Midbrain (tissue), 1 donor: ENCODE measurements around the gene POLA1.

Experiments used
- DNase-seq: peaks from one replicate; lab custom pipeline; 2025; lab: John Stamatoyannopoulos, UW

POLA1 gene

DNA sequence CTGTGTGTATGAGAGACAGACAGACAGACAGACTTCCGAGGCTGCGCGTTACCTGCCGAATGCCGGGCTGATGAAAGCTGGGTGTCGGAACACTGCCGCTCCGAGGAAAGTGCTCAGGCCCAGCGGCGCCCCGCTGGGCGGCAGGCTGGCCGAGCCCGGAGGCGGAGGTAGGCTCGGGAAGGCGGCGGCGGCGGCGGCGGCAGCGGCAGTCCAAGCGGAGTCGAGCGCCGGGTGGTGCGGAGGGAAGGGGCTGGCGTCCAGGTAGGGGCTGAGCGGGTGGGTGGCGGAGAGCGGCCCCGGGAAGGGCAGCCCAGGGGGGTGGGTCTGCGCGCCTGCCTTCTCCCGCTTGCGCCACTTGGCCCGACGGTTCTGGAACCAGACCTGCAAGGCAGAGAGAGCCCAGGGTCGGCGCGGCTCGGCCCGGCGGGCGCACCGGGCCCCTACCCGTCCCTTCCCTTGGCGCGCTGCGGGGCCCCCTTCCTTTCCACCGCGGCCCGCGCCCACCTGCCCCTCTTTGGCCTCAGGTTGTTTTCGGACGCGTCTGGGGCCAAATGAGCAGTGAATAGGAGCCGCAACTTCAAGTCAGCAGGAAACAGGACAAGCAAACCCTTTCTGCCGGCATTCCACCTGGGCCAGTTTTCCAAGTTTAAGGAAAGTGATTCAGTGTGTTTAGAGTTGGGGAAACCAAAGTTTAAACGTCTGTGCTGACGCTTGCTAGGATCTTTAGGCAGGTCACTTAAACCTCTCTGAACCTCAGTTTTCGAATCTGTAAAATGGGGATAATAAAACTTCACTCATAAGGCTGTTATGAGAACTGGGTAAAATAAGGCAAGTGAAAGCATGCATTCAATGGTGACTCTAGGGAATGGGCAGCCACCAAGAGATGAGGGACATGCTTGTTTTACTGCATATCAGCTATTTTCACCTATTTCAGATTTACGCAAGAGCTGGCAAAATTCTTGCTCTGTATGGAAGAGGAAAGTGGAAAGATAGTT lies 313.6 kb downstream of the POLA1 start:
- DNase-seq, result no peak

DNA sequence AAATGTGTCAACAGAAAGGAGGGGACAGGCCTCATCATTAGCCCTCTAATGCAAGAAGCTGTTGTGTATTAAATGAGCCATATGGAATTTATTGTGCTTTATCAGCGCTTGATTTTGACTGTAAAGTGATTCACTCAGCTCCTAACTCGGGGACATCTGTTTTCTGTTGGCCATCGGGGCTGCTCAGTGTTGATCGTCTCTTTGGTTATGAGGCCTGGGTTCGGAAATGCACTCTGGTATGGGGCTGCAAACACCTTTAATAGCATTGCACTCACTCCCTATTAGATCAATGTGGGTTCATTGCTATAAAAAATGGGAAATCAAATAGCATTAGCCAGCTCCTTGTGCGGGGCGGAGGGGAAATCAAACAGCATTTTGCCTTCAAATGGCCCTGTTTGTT lies 315.7 kb downstream of the POLA1 start:
- DNase-seq, result no peak

DNA sequence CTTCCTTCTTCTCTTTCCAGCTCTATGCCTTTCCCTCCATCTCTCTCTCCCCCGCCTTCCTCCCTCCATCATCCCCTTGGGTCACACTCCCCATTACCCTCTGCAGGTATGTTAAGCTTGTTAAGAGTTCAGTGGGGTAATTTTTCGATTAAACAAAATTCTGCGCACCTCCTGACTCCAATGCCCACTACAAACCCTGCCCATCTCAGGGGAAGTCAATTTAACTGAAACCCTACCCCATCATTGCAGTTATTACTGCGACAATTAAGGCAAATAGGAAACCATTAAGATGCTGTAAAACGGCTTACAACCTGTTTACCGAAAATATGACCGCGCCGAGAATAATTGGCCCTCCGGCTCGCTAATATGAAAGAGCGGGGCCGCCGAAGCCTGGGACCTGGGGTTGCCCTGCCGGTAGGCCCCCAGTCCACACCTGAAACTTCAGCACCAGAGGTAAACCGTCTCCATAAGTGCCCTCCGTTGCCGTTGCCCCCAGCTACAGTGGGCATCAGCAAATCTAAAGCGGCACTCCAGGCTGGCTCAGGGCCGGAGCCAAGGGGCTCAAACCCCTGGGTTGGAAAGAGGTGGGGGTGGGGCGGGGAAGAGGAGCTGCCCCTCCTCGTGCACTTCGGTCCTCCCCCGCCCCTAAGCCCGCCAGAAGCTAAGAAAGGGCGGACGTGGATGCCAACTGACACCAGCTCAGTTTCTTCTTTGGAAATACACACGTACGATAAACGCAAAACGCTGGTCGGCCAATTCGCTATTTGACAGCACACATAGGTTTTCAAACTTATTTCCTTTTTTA lies 317.3 kb downstream of the POLA1 start:
- no peak for DNase-seq

DNA sequence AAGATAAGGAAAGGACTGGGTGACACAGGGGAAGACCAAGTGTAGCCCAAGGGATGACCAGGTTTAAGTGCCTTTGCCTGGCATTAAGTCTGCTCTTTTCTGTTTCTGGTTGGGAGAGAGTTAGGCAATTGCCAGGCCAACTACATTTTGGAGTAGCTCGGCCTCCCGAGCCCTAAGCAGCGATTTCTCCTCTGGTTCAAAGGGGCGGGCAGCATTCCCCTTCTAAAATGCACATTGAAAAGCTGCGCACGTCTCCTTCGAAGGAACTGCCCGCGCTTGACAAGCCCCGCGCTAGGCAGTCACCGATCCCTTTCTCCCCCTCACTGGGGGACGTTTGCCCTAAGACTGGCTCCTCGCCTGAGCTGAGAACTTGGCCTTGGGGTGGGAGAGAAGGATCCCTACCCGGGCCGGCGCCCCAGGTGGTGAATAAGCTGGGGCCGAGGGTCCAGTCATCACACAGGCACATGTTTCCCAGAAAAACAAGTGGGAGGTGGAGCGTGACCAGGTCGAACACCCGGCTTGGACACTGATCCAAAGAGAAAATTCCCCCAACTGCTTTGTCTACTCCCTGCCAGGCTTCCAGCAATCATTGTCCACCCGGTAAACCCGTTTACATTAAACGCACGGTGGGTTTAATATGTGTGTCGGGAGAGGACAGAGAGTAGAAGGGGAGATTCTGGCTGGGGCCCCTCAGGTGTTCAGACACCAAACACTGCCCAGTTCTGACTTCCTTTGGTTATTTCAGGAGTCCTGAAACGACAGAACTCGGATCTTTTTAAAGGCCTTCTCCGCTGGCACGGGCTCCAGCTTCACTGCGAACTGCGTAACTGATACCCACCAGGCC lies 318.1 kb downstream of the POLA1 start:
- no peak for DNase-seq

DNA sequence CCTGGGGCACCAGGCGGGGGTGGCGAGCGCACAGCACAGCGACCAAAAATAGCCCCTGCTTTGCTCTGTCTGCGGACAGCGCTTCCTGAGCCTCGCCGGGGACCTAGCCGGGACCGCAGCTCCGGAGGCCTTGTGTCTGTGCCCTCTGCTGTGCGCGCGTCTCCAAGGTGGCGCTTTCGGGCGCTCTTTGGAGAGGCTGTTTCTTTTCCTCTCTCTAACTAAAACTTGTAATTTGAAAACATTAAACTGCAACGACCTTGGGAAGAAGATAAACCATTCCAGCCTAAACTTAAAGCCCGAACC lies 318.7 kb downstream of the POLA1 start:
- no peak for DNase-seq

DNA sequence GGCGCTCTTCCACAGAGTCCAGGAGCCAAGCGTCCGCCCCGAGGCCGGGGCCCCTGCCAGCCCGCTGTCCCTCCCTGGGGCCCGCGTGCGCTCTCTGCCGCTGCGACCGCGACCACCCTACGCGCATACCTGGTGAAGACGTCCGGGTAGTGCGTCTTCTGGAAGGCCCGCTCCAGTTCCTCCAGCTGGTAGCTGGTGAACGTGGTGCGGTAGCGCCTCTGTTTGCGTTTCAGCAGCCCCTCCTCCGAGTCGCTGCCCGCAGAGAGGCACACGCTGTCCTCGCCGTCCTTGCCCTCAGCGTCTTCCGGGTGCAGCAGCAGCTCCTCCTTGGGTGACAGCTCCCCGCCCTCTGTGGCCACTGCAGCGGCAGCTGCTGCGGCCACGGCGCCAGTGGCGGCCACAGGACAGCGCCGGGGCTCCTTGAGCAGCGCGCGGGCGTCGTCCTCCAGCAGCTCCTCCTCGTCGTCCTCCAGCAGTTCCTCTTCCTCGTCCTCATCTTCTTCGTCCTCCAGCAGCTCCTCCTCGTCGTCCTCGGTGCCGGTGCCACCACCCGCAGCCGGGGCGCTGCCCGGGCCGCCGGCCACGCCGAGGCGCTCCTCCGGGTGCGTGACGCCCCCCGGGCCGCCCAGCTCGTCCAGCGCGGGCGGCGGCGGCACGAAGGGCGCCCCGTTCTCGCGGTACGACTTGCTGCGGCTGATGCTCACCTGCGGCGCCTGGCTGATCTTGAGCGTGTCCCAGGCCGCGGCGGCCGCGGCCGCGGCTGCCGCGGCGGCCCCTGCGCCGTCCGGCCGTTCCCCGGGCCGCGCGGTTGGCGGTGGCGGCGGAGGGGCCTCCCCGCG lies 319.3 kb downstream of the POLA1 start:
- DNase-seq, result no peak

DNA sequence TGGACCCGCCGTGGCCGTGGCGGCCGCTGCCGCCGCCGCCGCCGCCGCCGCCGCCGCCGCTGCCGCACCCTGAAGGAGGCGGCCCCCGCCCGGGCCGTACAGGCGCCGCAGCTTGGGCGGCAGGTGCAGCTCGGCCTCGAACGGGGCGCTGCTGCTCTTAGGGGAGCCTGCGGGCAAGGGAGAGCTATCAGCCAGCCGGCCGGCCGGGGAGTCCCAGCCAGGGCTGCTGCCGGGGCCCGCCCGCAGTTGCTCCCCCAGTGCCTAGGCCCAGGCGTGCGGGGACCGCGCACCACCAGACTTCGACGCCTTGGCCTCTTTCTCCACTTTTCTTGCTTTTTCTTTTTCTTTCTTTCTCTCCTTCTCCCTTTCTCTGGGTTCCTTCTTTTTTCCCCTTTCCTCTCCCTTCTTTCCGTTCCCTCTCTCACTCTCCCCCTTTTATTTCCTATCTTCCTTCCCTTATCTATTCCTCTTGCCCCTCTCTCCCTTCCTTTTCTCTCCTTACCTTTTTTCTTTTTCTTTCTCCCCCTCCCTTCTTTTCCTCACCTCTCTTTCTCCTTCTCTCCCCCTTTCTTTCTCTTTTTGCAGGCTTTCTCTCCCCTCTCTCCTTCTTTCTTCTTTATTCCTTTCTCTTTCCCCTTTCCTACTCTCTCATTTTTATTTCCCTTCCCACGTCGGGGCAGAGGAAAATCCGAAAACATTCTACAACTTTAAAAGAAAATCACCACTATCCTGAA lies 320.1 kb downstream of the POLA1 start:
- no peak for DNase-seq

DNA sequence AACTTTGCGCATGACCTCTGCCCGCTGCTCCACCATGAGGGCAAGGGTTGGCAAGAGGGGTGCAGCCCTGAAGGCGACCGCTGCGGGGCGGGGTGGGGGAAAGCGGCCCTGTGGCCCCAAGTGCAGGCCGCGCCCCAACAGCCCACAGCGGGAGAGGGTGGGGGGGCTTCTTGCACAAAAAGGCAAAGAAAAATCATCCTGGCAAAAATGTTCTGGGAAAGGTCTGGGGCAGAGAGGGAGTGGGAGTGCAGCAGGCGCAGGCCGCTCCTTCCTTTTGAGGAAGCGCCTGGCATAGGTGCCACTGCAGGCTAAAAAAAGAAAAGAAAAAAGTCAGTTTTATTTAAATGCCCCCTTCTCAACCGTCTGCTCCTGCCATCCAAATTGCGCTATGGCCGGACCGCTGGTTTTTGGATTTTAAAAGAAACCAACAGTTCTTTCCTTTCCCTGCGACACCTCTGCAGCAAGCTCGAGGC lies 320.7 kb downstream of the POLA1 start:
- no peak for DNase-seq

DNA sequence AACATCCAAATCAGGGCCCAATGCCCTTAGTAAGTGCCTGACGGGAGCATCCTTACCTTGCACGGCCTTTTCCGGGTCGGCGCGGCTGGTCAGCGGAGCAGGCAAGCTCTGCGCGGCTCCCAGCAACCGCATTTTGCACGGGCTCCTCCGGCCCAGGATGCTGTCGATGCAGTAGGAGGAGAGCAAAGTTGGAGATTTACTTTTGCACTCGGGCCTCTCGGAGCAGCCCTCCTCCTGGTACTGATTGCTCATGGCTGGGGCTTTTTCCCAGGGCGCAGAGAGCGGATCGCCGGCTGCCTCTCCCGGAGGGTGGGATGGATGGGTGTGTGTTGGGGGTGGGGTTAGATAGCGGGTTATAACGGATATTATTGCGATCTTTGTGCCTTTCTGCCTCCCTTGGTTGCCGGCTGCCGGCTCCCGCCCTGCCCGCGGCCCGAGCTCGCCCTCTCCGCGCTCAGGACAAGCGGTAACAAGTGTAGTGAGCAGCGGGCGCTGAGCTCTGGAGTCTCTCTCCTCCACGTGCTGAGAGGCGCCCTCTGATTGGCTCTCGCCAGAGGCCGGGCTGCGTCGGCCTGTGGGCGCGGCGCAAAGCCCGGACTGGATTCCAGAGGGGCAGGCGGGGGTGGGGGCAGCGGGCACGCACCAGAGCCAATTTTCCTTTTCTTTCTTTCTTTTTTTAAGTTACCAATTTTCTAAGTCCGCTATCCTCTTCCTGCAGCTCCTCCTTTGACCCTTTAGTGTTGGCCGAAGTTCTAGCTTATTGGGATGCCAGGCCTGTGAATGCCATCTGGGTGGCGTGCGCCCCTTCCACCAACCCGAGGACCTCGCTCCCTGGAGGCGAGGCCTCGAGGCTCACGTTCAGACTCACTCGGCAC lies 322.0 kb downstream of the POLA1 start, which contains the start of gene ARX:
Gene ARX, minus strand, starts transcription at position 480 of the 875 bp plus-strand sequence. Its CDS starts 228 bp downstream, at position 252.
- peak; percentile 18 for DNase-seq

DNA sequence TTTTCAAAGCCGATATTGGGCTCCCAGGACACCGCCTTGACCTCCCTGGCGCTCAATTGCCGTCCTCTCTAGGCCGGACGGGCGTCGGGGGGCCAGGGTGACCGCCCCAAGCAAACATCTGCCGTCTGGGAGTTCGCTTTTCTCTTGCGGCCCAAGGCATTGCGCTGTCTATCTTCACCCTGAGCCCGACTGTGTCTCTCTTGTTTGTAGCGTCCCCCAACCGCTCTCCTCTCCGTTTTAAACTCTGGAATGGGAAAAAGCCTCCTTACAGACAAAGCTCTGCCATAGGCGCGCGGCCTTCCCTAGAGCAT lies 322.6 kb downstream of the POLA1 start:
- no peak for DNase-seq

DNA sequence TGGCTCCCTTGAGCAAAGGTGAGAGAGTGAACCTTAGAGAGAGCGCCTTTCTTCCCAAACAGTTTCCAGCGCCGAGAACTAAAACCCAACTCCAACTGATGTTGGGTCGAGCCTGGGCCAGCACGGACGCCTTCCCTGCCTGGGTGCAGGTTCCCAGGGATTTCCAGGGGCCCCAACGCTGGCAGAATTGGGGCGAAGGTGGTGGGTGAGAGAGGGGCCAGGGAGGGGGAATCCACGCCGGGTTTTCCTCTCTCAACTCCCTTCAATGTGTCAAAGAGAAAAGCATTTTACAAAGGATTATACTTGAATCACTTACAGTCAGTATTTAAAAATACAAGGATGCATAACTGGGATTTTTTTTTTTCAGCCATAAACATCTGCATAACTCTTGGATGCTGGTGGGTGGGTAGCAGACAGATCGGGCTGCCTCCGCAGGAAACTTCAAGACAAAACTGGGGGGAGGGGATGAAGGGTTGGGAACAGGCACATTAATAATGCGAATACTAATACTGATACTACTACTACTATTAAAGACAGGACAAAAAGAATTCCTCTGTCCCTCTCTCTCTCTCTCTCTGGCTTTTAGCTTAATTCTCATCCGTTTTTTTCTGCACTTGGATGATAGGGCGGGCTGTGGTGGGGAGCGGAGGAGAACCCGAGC lies 323.4 kb downstream of the POLA1 start:
- DNase-seq, result no peak

DNA sequence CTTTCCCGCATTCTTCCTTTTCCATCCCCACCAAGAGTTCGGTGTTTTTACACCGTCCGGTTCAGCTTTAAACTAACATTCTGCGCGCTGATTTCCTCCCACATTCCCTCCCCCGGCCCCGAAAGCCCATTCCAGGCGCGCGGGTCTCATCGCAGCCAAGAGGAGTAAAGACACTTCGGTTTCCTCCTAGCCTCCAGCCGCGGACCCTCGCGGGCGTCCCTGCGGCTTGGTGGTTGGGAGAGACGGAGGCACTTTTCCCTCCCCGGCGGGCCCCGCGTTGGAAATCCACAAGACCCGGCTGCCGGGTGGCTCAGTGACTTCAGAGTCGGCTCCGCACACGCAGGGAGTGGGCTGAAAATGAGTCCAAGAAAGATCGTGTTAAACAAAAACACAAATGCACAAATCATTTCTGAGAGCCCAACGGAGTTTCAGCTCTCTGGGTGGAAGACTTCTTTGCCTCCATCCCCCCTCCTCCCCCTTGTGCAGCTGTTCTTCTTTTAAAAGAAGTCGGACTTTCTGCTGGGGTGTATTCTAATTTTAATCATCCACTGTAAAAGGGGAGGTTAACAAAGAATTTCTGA lies 324.0 kb downstream of the POLA1 start:
- no peak for DNase-seq

DNA sequence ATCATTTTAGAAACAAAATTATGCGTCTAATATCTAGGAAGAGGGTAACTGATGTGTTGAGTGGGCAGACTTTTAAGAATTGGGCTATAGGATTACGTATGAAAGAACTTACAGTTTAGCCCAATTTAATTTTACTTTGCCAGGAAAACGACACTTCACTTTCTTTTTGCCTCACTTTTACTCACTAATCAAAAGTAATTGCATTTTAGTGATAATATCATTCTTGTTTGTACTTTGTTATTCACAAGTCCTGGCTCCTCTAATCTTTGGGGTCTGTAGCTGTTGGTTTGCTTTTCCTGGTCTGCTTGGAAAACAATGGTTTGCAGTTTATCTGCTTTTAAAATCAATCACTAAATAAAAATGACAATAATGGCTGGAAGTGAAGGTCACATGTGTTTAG lies 325.0 kb downstream of the POLA1 start:
- DNase-seq, result no peak

DNA sequence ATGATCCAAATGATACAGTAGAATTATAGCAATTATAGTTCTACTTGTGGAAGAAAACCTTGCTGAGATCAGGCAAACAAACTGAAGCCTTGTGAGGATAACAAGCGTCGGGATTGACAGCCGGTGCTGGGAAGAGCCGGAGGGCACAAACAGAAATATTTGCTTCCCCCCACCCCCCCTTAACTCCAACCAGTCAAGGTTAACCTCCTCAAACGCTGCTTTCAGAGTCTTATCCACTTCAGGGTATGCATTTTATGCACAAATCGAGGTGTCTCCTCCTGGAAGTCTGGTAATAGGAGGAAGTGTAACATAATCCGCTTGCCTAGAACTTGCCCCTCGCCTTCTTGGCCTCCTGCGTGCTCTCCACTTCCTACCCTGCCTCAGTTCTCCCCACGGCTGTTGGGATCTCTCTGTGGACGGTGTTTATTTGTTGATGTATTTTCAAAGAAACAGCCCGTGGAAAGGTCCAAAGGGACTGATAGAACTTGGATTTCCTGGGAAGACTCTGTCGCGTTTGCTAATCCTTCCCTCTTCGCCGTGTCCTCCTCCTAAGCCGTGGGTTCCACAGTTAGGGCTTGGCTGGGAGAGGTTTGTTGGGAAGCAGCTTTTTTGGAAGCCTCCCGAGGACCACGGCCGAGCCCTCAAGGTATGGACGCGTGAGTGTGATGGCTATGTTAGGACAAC lies 326.1 kb downstream of the POLA1 start:
- DNase-seq, result no peak

DNA sequence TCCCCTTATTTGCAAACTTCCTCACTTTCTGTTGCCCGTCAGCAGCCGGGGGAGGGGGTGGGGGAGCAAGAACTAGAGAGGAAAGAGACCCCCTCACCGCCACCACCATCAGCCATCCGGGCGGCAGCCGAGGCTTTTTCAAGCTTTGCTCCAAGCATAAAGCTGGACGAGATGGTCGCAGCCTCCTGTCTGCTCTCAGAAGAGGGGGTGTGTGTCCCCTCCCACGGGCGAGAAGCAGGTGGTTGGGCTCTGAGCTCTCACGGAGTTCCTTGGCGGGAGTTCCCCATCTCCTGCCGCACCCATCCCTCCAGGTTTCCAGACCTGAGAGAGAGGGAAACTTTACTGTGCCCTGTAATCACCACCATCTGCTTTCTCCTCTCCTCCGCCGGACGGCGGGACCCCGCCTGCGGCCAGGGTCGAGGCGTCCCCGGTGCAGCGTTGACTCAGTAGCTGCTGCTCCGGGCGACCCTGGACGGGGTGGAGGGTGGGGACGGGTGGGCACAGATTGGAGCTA lies 326.7 kb downstream of the POLA1 start:
- no peak for DNase-seq

DNA sequence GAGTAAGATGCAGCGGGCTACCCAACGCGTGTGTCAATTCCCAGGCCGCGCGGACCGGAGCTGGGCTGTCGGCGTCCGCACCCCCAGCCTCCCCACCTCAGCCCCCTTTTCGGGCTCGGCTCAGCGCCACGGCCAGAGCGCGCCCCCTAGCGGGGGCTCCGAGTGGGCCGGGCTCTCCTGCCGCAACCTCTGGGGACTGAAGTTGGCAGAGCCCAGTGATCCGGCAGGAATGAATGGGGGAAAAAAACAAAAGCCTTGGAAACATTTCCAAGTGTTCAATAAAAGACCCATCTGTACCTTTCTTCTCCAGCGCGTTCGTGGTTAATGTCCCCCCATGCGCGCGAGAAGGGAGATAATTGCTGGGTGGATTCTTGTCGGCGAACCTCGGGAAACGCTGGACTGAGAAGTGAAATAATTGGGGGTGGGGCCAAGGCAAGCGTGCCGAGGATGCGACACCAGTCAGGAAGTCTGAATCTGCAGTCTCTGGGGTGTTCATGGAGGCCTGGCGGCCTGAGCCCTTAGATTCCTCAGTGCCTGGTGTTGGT lies 327.3 kb downstream of the POLA1 start:
- DNase-seq, result no peak

DNA sequence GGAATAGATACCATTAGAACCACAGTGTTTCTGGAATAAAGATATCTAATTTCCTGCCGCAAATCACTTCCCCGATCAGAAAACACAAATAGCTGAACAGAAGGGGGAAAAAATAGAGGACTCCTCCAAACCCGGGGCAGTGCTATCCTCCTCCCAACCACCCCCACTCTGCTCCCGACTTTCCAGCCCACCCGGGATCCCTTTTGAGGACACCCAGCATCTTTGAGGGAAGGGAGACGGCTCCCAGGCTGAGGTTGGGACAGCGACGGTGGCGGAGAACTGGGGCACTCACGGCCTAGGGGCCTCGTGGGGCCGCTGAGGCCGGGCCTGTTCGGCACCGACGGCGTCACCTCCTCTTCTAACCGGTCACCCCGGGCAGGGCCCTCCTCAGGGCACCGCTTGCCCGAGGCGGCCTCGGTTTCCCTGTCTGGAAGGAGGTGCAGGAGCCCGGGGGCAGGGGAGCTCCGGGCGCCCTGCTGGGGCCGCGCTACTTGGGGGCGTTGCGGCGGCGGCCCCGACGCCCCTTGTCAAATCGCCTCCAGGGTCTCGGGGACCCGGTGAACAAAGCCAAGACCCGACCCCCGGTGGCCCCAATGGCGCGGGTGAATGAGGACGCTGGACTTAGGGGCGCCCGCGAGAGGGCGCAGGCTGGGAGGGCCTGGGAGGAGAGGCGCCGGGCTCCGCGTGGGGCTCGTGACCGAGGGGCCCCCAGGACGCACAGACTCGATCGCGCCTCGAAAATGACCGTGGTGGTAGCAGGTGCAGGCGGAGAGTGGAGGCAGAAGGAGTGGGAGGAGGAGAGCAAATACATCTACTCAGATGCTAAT lies 329.0 kb downstream of the POLA1 start:
- no peak for DNase-seq
